K562 (cell line): ENCODE data around the gene PIGT. TPM values are rescaled to one million over a fixed set of nuclear protein-coding genes. Genes with fewer than 3 reads are reported as not detected.

Source experiments
- ATAC-seq: fragments of 200-7000 bp; cut with Tn5 transposase; 3 replicates; pipeline ENCODE4 v1.9.1; 2020; ENCODE audit warnings: moderate library complexity
- BruUV-seq: library from RNA; stranded (reverse); fragments of 400-500 nt; replicated peaks from 2 replicates; lab custom pipeline; 2021; lab: Mats Ljungman, UMichigan
- CTCF ChIA-PET: fragments of 300-600 bp; formaldehyde crosslinking; extraction: SDS; loops from one replicate; lab custom pipeline; 2021; ENCODE audit warnings: low intra/inter-chr PET ratio; lab: Yijun Ruan, JAX
- POLR2A ChIA-PET: fragments of 300-600, 350-650 bp; sonication (Branson Sonifier 250); formaldehyde crosslinking; extraction: SDS; loops from one replicate; lab custom pipeline; 2021; ENCODE audit warnings: antibody characterized with exemption, inconsistent platforms; lab: Yijun Ruan, JAX
- DNase-seq, 4 experiments: peaks; one replicate each; pipeline versions ENCODE4 v3.0.0 to v3.0.0-alpha.2; 2011 to 2018; ENCODE audit warnings: low spot score in 3 of 4, mixed read lengths in 3 of 4; ENCODE audit errors: extremely low read depth in 1 of 4
- FAIRE-seq: peaks from 2 replicates; lab custom pipeline; 2011; peaks lifted over from hg19 to GRCh38; lab: Jason Lieb, UNC
- H2AFZ ChIP-seq: 2 replicates; pipeline ENCODE4 v1.6.0; 2011; ENCODE audit warnings: low read depth, low read length, control low read depth, inconsistent platforms
- H3K27ac ChIP-seq: fragments of 200-600 bp; 3 replicates; pipeline ENCODE4 v1.8.0; 2011; ENCODE audit warnings: low read depth, mild to moderate bottlenecking, control low read depth, inconsistent platforms, low read length, moderate library complexity, mixed read lengths; ENCODE audit errors: extremely low read depth
- H3K27me3 ChIP-seq, 2 experiments: fragments of 300-600 bp in 1 of 2; 2 replicates in 1 of 2; 3 replicates in 1 of 2; pipeline versions ENCODE4 v1.6.0 to v1.8.0; 2011; ENCODE audit warnings: inconsistent platforms in 2 of 2, low read length in 2 of 2, mild to moderate bottlenecking in 1 of 2, mixed read lengths in 1 of 2, moderate library complexity in 1 of 2; ENCODE audit not compliant: control insufficient read depth in 2 of 2, insufficient read depth in 2 of 2
- H3K36me3 ChIP-seq: fragments of 300-600 bp; 3 replicates; pipeline ENCODE4 v1.8.0; 2011; ENCODE audit warnings: mild to moderate bottlenecking, low read length, inconsistent platforms; ENCODE audit not compliant: control insufficient read depth, insufficient read depth
- H3K4me1 ChIP-seq, 2 experiments: fragments of 200-600 bp in 1 of 2; replicated peaks in 1 of 2; 2 replicates in 1 of 2; 3 replicates in 1 of 2; pipeline versions ENCODE4 v1.5.1 to v1.8.0; 2011; ENCODE audit warnings: inconsistent platforms in 2 of 2, low read length in 2 of 2, mild to moderate bottlenecking in 1 of 2, mixed read lengths in 1 of 2, moderate library complexity in 1 of 2; ENCODE audit not compliant: control insufficient read depth in 2 of 2, insufficient read depth in 2 of 2
- H3K4me2 ChIP-seq: 2 replicates; pipeline ENCODE4 v1.6.1; 2011; ENCODE audit warnings: low read length, control low read depth, inconsistent platforms, mixed read lengths; ENCODE audit not compliant: insufficient read depth
- H3K4me3 ChIP-seq: fragments of 200-600 bp; sonication (generic), shearing (Covaris generic); 2 replicates; pipeline ENCODE4 v1.5.1; 2016; ENCODE audit warnings: control low read depth, inconsistent platforms
- H3K79me2 ChIP-seq: fragments of 200-600 bp; 3 replicates; pipeline ENCODE4 v1.8.0; 2011; ENCODE audit warnings: low read length, inconsistent platforms; ENCODE audit not compliant: control insufficient read depth, insufficient read depth
- H3K9ac ChIP-seq, 2 experiments: 2 replicates each; pipeline versions ENCODE4 v1.6.0 to v1.6.1; 2011; ENCODE audit warnings: low read depth in 2 of 2, low read length in 2 of 2, control low read depth in 1 of 2, inconsistent platforms in 1 of 2, mild to moderate bottlenecking in 1 of 2, mixed read lengths in 1 of 2; ENCODE audit not compliant: insufficient read depth in 1 of 2
- H3K9me1 ChIP-seq: one replicate; pipeline ENCODE4 v1.6.0; 2011; ENCODE audit warnings: inconsistent platforms, mild to moderate bottlenecking, low read length, moderate library complexity; ENCODE audit not compliant: control insufficient read depth, insufficient read depth
- H3K9me3 ChIP-seq: replicated peaks from 2 replicates; pipeline ENCODE4 v1.5.1; 2011; ENCODE audit warnings: low read depth, low read length, inconsistent platforms; ENCODE audit not compliant: control insufficient read depth, insufficient read depth
- H4K20me1 ChIP-seq: replicated peaks from 2 replicates; pipeline ENCODE4 v1.6.1; 2011; ENCODE audit warnings: low read length, inconsistent platforms, mixed read lengths; ENCODE audit not compliant: control insufficient read depth, insufficient read depth
- BRD9 ChIP-seq: fragments of 450-650 bp; IDR thresholded peaks from 2 replicates; pipeline ENCODE4 v1.6.1; 2018; ENCODE audit warnings: low read depth; ENCODE audit not compliant: partially characterized antibody
- IFI16 ChIP-seq: fragments of 250-450 bp; sonication (Bioruptor Pico); IDR thresholded peaks from 2 replicates; pipeline ENCODE4 v2.1.2; 2022; ENCODE audit warnings: mild to moderate bottlenecking, inconsistent platforms
- MEIS2 ChIP-seq: fragments of 450-650 bp; IDR thresholded peaks from 2 replicates; pipeline ENCODE4 v1.6.1; 2014; ENCODE audit warnings: mild to moderate bottlenecking; ENCODE audit not compliant: partially characterized antibody
- ZNF133 ChIP-seq: fragments of 250-450 bp; sonication (Bioruptor Pico); IDR thresholded peaks from 2 replicates; pipeline ENCODE4 v1.4.0; 2020; ENCODE audit warnings: mild to moderate bottlenecking
- WGBS: fragments of 100-300 bp; shearing (Covaris generic); methylation state at CpG from one replicate; pipeline ENCODE4 v1.1.6; 2016; ENCODE audit warnings: low coverage, mixed read lengths; ENCODE audit not compliant: insufficient coverage; ENCODE audit errors: missing lambda C conversion rate; 5-methylcytosine and 5-hydroxymethylcytosine counted together
- in situ Hi-C: fragments of 300-500 bp; cut with MboI; formaldehyde crosslinking; loops from 4 replicates; pipeline ENCODE4 v1.15.0; 2018; ENCODE audit warnings: inconsistent platforms, mixed read lengths
- intact Hi-C: fragments of 100-400 bp; cut with micrococcal nuclease; formaldehyde crosslinking; loops from 2 replicates; pipeline ENCODE4 v1.14.2; 2022
- polyA plus RNA-seq, 8 experiments: library from polyadenylated mRNA; depleted of rRNA in 4 of 8; stranded (reverse) in 5 of 8; unstranded in 3 of 8; fragments of >200 nt; fragmentation: Nextera tagmentation in 2 of 8; fragmentation: Illumina TruSeq in 1 of 8; extraction: Ambion mirVana in 2 of 8; extraction: Trizol in 1 of 8; gene quantifications; 2 replicates each; pipeline versions ENCODE4 v1.2.1 to v1.2.3, GENCODE V29; 2011 to 2014; ENCODE audit warnings: inconsistent platforms in 1 of 8, missing spikeins in 1 of 8
- total RNA-seq, 7 experiments: library from RNA; depleted of rRNA in 6 of 7; stranded (reverse); fragments of >200 nt in 6 of 7; fragmentation: Illumina TruSeq in 2 of 7; extraction: Trizol in 2 of 7; gene quantifications; 2 replicates each; pipeline versions ENCODE4 v1.2.1 to v1.2.3, GENCODE V29; 2011 to 2021; ENCODE audit warnings: low replicate concordance in 1 of 7
- TF ChIP-seq, protein P1 (sequence below): fragments of 450-650 bp; IDR thresholded peaks from 2 replicates; pipeline ENCODE4 v1.6.1; 2016; ENCODE audit warnings: missing biosample characterization, missing genetic modification characterization

Gene PIGT
- total and polyA plus RNA-seq, 9 of the 15 experiments (the other 6 are each of a cell fraction or from before 2014, with no cell fraction given), result 14.6 to 108 (median 46.9) TPM

DNA sequence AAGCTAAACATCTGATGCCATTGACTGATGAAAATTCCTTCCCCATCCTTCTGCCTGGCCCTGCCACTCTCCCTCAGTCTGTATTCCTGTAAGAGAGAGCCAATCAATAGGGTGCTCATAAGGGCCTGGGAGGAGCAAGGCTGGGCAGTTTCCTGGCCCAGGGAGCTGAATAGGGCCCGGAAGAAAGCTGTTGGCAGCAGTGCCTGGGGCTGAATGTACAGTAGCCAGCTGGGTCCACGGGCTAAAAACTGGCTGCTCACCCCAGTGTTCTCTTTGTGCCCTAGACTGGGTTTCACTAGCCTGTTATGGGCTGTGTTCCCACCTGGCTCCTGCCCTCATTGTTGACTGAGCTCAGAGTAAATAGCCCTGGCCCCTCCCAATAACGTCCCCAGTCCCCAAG lies 51.9 kb downstream of the PIGT start:
- in situ Hi-C loops (no loop called here), intact Hi-C loops (no loop called here)
- H3K36me3 ChIP-seq, result no peaks in the 10 kb centered on the region
- no peak overlapping the region for H3K4me2 ChIP-seq
- WGBS, result 2% methylated on average over 3 of the region's 3 CpGs
- peaks cover 2% of the 10 kb centered on the region for H3K9me1 ChIP-seq
- no peak overlapping the region for H3K9ac ChIP-seq
- no peak for FAIRE-seq
- peaks cover 26 to 35% of the 10 kb centered on the region in 2 experiments; a peak in 4 of 5 replicates for H3K27me3 ChIP-seq
- ChIA-PET POLR2A (interaction anchor here (0.6 kb wide), 1 partner anchor 170 kb away, joined by 3 read pairs; no protein-coding TSS in a partner anchor), CTCF (no interaction called here)
- DNase-seq, result no peak
- 0 out of 2 replicates have a peak, but pooled peaks cover 3% of the 10 kb centered on the region for H4K20me1 ChIP-seq
- no peak overlapping the region for H3K27ac ChIP-seq
- peaks cover 0 to 16% of the 10 kb centered on the region in 2 experiments; a peak in 2 of 5 replicates for H3K4me1 ChIP-seq
- TF ChIP-seq IFI16 (CRISPR knock-in tag) (no peak), MEIS2 (no peak), BRD9 (no peak), ZNF133 (CRISPR knock-in tag) (no peak)
- TF ChIP-seq, protein P1, sequence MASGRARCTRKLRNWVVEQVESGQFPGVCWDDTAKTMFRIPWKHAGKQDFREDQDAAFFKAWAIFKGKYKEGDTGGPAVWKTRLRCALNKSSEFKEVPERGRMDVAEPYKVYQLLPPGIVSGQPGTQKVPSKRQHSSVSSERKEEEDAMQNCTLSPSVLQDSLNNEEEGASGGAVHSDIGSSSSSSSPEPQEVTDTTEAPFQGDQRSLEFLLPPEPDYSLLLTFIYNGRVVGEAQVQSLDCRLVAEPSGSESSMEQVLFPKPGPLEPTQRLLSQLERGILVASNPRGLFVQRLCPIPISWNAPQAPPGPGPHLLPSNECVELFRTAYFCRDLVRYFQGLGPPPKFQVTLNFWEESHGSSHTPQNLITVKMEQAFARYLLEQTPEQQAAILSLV, result no peak
- H3K4me3 ChIP-seq, result no peak overlapping the region
- no peak for ATAC-seq
- H3K79me2 ChIP-seq, result no peaks in the 10 kb centered on the region
- H3K9me3 ChIP-seq, result no peaks in the 10 kb centered on the region
- no TSS peak for BruUV-seq
- no peak overlapping the region for H2AFZ ChIP-seq
